Measurements from ENCODE around the gene ABI3BP.

The ABI3BP gene

DNA sequence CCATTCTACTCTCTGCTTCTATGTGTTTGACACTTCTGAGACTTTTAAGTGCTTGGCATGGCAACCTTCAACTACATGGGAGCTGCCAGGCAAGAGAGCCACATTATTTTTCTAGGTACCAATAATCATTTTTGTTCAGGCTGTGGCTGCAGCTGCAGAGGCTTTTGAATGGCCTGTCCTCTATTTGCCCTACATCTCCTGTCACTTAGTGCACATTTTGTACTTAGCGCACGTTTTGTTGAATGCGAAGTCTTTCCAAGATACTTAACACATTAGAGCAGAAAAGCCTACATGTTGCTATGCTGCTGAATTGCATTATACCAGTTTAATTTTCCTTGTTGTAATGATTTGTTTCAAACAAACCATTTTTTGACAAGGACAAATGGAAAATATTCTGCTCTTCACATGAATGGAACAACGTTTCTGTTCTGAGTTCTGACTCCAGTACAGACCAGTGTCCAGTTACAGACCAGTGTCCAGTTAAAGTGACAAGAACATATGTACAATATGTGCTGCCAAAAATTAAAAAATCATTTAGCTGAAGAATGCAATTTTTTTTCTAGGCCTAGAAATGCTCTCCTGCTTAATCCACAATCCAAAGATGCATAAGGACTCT lies 113.9 kb downstream of the ABI3BP start:
- no peak for DNase-seq

DNA sequence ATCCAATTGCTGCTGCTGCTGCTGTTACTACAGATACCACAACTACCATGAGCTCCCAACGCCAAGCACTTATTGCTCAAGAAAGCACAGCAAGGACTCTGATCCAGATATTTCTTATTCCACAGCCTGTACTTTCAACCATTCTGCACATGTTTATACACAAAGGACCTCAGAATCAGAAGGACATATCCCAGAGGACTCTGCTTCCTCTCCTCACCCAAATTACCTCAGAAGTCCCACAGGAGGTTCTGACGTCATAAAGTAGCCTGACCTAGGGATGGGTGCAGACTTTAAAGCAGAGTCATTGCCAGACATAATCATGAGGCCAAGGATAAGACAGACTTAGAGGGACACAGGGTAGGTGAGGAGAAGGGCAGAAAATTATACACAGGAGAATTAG lies 115.9 kb downstream of the ABI3BP start:
- no peak for DNase-seq

GRCh38 chr3:100875239-100875638 lies 118.0 kb downstream of the ABI3BP start:
- no peak for DNase-seq

DNA sequence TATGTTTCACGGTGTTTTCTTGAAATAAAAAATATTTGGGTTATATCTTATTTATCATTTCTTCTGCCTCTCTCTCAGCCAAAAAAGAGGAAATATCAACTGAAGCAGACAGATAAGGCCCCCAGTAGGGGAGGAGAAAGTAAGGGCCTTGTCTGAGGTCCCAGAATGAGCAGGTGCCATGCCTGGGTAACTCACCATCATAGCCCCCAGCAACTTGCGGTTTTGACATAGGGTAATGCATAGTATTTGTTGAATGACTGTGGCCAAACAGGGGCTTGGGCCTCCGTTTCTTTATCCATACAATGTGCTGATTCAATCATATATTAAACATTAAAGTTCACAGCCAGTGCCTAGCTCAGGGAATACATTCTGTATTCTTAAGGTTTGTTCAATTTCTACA lies 119.6 kb downstream of the ABI3BP start:
- DNase-seq = no peak

DNA sequence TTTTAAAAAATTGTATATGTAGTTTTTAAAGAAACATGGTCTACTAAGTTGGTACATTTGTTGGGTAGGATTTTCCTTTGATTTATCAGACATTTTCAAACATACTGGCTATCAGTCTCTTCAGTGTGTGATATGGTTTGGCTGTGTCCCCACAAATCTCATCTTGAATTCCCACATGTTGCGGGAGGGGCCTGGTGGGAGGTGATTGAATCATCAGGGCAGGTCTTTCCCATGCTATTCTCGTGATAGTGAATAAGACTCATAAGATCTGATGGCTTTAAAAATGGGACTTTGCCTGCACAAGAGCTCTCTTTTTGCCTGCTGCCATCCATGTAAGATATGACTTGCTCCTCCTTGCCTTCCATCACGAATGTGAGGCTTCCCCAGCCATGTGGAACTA lies 121.9 kb downstream of the ABI3BP start:
- no peak for DNase-seq

DNA sequence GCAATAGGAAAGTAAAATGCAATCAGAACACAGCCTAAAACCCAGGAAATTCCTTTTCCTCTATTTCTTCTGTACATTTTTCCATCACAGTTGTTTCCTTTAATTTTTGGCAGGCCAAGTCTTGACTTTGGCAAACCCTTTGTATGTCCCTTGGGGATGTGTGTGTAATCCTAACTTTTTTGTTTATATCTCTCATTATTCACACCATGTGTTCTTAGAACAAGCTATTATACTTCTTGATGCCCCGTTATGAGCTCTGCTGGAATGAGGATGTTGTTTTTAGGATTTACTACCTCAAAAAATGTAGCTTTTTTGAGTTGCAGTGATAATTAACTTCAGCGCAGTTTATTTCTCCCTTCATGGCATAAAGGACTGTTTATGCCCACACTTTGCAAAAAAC lies 123.4 kb downstream of the ABI3BP start:
- no peak for DNase-seq

- no peak for DNase-seq
Measured at GRCh38 chr3:100868894-100869293, 124.3 kb downstream of the ABI3BP start.

GRCh38 chr3:100868096-100868495 lies 125.1 kb downstream of the ABI3BP start:
- DNase-seq = no peak

- DNase-seq = no peak
Measured at GRCh38 chr3:100865442-100865841, 127.8 kb downstream of the ABI3BP start.

- DNase-seq = no peak
Measured at GRCh38 chr3:100864471-100865250, 128.6 kb downstream of the ABI3BP start.

DNA sequence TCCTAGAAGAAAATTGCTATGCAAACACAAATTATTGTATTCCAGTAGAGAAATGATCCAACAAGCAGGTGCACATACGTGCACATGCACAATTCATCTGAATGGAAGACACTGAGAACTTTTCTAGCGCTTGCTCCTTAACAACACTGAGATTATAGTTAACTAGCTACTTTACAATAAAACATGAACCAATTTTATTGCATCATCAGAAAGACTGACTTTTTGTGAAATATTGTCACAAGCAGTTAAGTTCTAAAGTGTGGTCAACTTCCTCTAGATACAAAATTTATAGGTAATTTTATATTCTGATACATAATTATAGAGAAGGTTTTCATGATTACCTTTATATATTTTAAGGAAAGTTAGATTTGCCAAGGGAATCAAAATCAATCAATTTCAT lies 135.4 kb downstream of the ABI3BP start:
- DNase-seq = no peak

GRCh38 chr3:100856821-100857220 lies 136.4 kb downstream of the ABI3BP start:
- DNase-seq = no peak

DNA sequence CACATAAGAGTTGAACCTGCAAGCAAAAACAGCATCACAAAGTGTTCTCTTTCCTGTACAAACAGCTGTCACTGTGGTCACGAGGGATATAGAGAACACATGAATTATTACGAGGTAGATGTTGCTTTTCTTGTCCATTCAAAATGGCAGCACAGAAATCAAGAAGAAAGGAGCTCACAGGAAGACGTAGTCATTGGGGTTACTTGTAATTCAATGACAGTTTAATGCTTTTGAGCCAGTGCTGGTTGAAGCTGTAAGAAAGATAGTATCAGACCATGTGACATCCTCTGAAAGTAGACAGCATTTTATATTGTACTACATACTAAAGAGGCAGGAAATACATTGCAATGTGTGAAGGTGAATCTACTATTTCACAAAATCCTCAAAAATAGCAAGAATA lies 140.4 kb downstream of the ABI3BP start:
- DNase-seq = no peak

- DNase-seq = no peak
Measured at GRCh38 chr3:100850701-100851100, 142.5 kb downstream of the ABI3BP start.

DNA sequence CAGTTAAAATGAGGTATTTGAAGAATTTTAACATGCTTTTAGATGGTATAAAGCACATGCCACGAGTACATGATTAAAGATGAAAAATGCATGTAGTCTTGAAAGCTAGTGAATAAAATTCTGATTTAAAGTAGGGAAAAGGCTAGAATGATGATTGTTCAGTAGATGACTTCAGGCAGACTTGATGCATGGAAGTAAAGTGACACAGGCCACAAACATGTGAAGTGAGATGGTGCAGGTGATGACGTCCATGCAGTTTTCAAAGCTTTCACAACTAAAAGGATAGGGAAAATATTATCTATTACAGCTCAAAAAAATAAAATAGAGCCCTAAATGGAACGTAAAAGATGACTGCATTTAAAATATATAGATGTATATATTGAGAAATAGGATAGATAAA lies 143.1 kb downstream of the ABI3BP start:
- no peak for DNase-seq

- no peak for DNase-seq
Measured at GRCh38 chr3:100844063-100844936, 148.9 kb downstream of the ABI3BP start.

DNA sequence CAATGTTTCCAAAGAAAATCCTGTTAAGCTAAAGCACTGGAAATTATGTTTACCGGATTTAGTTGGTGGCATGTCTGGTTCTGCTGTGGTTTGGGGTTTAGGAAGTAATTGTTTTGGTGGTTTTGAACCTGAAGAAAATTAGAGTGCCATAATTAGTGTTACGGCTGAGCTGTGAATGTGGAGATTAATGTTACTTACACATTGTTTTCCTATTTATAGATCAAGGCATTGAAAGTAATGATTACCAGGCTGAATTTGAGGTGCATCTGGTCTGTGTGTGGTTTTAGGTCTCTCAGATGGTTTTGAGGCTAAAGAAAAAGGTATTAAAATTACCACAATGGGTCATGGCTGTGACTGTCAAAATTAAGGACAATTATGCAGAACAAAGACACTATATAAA lies 155.1 kb downstream of the ABI3BP start:
- no peak for DNase-seq

DNA sequence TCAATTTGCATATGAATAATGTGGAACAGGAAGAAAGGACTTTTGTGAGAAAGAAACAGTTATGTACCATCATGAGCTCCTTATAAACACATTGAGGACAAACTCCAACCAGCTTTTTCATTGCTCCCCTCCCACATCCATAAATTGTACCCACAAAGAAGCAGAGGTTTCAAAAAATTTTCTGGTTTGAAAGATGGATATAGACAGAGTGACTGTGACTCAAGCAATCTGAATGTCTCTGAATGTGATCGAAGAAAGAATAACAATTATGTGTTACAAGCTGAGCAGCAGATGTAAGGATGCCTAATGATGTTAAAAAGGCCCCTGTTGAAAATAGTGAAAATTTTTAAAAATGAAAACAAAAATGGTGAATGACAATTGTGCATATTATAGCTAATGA lies 156.6 kb downstream of the ABI3BP start:
- DNase-seq = no peak

GRCh38 chr3:100834332-100834731 lies 158.9 kb downstream of the ABI3BP start:
- no peak for DNase-seq

- DNase-seq = no peak
Measured at GRCh38 chr3:100833483-100833882, 159.7 kb downstream of the ABI3BP start.

- no peak for DNase-seq
Measured at GRCh38 chr3:100831629-100832028, 161.6 kb downstream of the ABI3BP start.

GRCh38 chr3:100830931-100831330 lies 162.3 kb downstream of the ABI3BP start:
- no peak for DNase-seq

DNA sequence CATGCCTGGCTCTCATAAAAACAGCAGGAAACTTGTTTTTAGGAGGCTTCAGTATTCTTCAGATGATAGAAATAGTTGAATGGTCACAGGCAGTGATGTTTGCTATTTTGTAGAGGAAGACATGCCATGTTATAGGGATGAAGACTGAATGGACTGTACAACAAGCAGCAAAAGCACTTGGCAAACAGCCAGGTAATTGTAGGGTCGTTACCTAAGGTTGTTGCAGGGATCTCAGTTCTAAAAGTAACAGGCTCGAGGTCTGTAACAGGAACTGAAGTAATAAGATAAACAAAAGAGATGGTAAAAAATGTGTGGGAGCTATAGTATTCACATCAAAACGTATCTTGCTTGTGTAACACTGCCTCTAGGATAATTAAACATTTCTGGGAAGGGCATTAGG lies 167.6 kb downstream of the ABI3BP start:
- DNase-seq = no peak

GRCh38 chr3:100815583-100815982 lies 177.6 kb downstream of the ABI3BP start:
- DNase-seq = no peak
